DMS 273 treated with DMSO at 0.1 percent for 48 hours (cell line): ENCODE results near the gene CRB1.
A peak's percentile ranks its signal among the peaks of the same experiment; 100 is the strongest.
"Not testable (repeated sequence)": the region's sequence is repeated elsewhere in the genome, so short reads cannot be mapped to it uniquely, and the experiment has no call there.

Experiments used
- DNase-seq: peaks from one replicate; lab custom pipeline; 2025; lab: John Stamatoyannopoulos, UW

Gene CRB1

DNA sequence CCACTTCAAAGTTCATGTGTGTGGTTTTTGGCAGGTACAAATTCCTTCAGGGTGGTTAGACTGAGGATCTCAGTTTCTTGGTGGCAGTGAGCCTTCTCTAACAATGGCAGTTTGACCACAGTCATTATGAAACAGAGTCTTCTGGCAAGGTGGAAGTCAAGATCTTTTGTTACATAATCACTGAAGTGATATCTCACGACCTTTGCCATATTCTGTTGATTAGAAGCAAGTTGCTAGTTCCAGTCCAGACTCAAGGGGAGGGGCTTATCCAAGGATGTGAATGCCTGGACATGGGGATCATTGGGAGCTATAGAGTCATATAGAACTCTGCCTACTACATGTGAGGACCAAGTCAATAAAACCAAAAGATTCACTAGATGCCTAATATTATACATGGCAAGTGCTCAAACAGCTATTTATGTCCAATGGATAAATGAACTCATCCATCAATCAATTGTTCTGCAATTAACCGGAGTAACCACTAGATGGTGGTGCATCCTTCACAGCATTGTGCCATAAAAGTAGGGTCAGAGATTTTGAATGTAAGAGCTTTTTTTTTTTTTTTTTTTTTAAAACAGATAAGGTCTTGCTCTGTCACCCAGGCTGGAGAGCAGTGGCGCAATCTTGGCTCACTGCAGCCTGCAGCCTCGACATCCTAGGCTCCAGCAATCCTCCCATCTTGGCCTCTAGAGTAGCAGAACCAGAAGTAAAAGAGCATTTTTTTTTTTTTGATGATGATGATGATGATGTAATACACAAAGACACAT lies 131.9 kb downstream of the CRB1 start:
- DNase-seq: peak; percentile 2

DNA sequence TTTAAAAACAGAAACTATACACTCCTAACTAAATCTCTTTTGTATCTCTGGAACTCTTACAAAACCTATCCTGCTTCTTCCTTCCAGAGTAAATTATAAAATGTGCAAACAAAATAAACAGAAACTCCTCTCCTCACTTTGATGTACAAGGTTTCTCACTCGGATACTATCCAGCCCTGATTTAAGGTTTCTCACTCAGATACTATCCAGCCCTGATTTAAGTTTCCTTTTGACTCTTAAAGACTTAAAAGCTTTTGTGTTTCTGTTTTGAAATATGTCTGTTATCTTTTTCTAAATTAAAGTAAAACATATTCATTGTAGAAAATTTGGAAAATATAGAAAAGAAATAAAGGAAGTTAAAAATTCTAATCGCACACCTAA lies 132.5 kb downstream of the CRB1 start:
- no peak for DNase-seq

DNA sequence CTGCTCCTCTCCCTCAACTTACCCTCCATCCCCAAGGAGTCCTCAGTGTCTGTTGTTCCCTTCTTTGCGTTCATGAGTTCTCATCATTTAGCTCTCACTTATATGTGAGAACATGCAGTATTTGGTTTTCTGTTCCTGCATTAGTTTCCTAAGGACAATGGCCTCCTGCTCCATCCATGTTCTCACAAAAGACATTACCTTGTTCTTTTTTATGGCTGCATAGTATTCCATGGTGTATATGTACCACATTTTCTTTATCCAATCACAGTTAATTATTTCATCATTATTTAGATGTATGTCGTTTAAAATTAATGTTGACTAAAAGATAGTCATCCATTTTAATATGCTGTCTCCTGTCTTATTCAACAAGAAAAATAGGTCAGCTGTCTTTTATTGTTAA lies 134.1 kb downstream of the CRB1 start:
- no peak for DNase-seq

DNA sequence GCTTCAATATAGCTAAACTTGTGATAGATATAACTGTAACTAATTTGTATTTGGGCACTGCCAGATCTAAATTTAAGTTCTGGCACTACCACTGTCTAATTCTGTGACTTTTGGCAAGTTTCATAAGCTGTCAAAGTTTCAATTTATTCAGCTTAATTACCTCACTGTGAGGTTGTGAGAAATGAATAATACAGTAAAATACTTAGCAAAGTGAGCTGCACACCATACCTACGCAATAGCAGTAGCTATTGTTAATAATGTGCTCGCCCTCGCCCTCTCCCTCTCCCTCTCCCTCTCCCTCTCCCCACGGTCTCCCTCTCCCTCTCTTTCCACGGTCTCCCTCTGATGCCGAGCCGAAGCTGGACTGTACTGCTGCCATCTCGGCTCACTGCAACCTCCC lies 136.7 kb downstream of the CRB1 start:
- not testable (repeated sequence) for DNase-seq

DNA sequence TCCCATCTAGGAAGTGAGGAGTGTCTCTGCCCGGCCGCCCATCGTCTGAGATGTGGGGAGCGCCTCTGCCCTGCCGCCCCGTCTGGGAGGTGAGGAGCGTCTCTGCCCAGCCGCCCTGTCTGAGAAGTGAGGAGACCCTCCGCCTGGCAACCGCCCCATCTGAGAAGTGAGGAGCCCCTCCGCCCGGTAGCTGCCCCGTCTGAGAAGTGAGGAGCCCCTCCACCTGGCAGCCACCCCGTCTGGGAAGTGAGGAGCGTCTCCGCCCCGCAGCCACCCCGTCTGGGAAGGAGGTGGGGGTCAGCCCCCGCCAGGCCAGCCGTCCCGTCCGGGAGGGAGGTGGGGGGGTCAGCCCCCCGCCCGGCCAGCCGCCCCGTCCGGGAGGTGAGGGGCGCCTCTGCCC lies 137.6 kb downstream of the CRB1 start:
- not testable (repeated sequence) for DNase-seq

DNA sequence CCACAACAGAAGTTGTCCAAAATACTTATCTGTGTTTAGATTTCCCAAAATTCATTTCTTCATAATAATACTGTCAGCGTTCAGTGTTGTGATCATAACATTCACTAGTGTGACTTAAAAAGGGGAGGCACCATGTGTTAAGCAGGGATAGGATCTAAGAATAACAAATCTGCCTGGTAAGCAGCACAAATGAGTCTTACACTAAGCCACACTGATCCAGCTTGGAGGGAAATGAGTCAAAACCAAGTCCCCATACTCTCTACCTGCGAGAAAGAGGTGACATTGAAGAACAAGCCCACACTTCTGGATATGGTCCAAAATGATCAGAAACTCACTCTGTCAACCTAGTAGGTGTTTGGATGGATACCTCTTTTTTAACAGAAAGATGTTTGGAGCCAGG lies 145.5 kb downstream of the CRB1 start:
- DNase-seq: no peak

DNA sequence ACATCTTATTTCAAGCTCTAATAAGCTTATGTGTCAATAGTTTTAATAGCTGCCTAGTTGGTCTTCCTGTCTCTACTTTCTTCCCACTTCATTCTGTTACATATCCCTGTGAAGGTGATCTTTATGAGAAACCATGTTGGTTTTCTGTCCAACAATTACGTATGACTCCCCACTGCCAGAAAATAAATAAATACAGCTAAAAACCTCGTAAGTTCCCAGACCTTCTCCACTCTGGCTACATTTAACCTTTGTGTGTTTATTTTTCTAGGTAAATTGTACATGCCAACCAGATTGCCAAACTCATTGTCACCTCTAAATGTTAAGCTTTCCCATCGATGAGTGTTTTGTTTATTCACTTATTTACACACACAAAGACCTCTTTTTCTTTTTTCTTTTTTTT lies 147.2 kb downstream of the CRB1 start:
- no peak for DNase-seq

DNA sequence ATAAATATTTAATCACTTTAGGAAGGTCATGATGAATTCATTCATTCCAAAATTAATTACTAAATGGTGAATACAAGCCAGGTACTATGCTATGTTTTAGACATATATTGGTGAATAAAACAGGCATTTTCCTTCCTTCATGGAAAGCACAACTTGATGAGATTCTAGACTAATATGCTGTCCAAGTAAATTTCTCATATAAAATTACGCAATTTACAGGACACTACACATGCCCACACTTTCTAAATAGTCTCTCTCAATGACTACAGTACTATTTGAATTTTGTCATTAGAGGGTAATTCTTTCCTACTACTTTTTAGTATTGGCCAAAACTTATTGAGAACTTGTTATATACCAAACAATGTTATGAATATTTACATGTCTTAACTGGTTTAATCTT lies 150.6 kb downstream of the CRB1 start:
- DNase-seq: no peak

DNA sequence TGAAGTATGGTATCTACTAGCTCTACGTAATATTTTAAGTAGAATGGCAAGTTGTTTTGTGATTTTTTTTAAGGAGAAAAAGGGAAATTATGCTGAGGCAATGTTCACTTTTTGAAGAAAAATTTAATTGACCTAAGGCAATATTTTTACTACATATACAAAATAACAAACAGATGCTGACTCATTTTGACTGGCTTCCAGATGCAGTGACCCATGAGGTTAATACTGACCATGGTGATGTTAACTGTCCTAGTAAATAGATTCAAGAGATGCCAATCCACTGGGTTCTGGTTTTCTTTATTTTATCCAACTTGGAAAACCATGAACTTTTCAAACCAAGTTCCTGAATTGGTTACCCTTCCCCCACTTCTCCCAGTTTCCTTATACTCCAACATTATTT lies 154.9 kb downstream of the CRB1 start:
- DNase-seq: no peak

DNA sequence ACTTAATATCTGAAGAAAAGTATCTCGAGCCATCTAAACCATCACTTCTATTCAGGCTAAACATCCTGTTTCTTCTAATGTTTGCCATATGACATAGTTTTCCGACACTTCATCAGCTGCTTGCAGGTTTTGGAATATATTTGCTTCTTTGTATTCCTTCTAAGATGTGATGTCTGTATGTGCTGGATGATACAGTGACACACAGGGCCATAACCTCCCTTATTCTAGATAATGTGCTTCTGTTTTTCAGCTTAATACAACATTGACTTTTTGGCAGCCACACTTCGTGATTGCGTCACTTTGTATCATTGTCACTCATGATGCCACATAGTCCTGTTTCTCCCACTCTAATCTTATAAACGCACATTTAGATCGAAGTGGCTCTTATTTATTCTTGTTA lies 156.3 kb downstream of the CRB1 start:
- DNase-seq: no peak

DNA sequence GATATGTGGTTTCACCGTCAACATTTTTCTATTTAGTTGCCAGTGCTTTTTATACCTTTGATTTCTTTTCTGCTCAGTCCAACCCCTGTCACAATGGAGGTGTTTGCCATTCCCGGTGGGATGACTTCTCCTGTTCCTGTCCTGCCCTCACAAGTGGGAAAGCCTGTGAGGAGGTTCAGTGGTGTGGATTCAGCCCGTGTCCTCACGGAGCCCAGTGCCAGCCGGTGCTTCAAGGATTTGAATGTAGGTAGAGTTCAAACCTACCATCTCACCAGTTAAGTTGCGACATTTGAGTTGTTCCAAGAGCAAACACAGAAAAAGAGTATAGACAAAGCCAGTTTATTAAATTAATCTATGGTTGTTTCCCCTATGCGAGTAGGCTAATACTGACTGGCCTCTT lies 161.3 kb downstream of the CRB1 start:
- no peak for DNase-seq

DNA sequence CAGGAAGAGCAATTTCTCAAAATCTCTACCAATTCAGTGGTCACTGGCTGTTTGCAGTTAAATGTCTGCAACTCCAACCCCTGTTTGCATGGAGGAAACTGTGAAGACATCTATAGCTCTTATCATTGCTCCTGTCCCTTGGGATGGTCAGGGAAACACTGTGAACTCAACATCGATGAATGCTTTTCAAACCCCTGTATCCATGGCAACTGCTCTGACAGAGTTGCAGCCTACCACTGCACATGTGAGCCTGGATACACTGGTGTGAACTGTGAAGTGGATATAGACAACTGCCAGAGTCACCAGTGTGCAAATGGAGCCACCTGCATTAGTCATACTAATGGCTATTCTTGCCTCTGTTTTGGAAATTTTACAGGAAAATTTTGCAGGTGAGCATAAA lies 167.2 kb downstream of the CRB1 start:
- DNase-seq: no peak

DNA sequence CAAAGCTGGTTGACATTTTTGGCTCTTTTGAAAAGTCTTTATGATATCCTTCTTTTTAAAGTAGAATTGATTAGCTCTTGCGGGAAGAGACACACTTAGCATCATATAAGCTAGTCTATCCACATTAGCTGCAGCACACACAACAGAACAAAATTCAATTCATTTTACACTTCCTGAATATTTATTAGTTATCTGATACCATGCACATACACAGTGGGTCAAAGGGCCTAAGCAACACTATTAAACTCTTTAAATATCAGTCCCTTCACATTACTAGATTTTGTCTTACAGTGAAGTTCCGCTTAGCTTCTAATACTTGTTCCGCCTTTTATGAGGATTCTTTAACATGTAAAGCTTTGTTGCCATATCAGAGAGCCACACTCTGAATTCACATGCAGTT lies 169.5 kb downstream of the CRB1 start:
- DNase-seq: no peak

DNA sequence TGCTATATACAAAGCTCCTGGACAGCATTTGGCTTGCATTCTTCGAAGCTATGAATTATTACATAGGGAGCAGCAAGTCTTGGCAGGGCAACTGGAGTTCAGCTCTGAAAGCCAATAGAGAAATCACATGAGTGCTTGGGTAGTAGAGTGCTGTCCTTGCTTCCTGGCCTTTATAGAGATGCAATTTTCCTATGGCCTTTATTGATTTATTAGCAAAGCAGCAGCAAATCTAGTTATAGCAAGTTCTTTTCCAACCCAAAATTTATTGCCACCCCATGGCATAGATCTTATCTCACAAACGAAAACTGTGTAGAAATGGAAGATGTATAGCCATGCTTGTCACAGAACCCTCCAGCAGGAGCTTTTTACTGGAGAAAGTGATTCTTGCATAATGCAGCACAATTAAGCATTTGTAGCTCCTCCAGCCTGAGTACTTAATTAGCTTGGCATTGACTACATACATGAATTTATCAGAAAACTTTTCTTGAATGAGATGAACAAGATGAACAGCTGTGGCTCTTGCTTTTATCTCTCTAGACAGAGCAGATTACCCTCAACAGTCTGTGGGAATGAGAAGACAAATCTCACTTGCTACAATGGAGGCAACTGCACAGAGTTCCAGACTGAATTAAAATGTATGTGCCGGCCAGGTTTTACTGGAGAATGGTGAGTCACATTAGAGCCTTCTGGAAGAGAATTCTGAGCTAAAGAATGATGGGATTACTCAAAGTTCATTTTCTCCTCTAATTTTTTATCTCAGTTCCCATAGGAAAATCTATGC lies 170.1 kb downstream of the CRB1 start:
- no peak for DNase-seq

DNA sequence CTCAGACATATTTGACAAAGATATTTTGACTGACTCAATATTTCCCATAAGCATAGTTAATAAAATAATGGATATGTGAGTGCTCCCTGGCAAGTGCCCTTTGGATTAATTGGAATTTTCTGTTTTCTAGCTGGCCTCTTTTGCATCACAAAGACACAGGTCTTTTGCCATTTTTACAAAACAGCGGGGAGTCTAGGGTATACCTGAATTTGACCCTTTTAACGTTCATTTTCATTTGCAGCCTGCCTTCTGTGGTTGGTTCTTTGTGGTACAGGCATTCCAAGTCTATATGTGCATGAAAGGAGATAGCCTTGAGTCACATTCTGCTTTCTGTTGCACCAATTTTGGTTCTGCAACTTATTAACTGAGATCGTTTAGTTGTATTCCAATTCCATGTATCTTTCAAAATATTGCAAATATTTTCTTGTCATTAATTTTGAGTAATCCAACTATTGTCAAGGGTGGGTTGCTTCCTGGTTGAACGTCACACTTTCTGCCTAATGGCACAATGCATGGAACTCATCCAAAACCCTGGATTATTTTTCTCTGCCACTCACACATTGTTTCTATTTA lies 171.7 kb downstream of the CRB1 start:
- no peak for DNase-seq

DNA sequence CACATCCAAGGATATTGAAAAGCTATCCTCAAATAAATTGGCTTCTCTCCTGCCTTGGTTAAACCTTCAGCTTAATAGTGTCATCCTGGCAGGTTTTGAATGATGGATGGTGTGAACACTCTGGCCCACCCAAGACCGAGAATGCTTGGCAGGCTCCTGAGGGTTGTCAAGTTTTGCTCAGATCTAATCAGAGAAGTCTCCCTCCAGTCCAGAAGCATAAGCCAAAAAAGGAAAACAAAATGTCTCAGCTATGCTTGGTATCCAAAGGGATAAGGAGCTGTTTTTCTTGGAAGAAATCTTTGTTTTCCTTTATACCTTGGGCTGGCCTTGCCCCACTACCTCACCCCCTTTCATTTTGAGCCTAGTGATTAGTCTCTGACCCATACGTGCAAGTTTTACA lies 172.7 kb downstream of the CRB1 start:
- DNase-seq: no peak

DNA sequence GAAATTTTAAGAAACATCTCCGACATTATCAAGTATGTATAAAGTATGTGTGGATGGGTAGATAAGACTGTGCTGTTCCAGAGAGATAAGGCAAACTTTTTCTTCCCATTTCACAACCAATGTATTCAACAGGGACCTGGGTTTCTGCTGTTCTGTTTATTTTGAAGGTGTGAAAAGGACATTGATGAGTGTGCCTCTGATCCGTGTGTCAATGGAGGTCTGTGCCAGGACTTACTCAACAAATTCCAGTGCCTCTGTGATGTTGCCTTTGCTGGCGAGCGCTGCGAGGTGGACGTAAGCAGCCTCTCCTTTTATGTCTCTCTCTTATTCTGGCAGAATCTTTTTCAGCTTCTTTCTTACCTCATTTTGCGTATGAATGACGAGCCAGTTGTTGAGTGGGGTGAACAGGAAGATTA lies 174.0 kb downstream of the CRB1 start:
- DNase-seq: no peak

DNA sequence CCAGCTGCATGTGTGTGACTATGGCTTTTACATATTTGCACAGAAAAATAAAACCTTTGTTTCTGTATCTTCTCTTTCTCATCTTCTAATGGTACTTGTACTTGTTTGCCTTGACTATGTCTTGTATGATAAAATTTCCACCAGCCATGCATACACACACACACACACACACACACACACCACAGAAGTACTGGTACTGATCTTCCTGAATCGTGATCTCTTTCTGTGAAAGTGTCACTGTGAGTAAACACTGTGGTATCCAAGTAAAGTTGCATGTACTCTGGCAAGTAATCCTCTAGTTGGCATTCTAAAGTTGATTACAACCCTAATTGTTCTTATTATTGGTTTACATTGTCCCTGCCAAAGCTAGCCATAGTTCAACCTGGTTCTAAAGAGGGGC lies 176.7 kb downstream of the CRB1 start:
- no peak for DNase-seq

DNA sequence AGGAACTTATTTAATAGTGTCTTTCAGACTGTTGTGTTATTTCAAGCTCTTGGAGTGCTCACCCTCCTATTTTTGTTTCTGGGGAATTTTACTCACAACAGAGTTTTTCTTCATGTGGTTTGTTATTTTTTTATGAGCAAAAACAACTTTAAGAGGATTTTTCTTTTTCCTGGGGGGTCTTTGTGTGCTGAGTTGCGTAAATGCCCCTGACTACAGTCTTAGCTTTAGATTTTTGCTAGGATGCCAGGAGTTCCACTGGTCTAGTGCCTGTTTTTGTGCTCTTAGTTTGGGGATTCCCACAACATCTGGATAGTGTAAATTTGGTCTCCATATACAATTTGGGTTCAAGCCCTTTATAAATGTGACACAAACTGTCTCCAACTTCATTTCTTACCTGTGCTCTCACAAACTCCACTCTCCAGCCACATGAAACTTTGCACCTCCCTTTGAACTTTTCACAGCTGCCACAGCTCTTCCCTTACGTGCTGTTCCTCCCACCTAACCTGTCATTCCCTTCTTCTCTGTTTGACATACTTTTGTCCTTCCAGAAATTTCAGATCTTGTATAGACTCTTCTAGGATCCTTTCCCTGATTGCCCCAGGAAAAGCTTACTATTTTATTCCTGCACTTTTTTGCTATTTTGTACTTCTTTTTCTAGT lies 180.2 kb downstream of the CRB1 start:
- DNase-seq: no peak

DNA sequence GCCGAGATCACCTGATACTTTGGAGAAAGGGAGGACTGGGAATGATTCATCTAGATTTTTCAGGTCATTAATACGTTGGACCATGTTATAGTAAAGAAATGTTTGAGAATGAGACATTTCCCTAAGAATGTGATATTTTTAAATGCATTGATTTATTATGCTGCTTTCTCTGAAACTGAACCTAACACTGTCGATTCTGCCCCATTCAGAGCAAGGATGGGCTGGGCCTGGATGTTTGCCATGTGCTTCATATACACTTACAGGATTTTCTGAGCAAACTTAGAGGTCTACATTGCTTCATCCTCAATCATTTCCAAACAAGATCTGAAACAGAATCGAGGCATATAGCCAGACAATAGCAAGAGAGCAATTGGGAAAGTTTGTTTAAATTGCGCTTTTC lies 183.3 kb downstream of the CRB1 start:
- DNase-seq: no peak

DNA sequence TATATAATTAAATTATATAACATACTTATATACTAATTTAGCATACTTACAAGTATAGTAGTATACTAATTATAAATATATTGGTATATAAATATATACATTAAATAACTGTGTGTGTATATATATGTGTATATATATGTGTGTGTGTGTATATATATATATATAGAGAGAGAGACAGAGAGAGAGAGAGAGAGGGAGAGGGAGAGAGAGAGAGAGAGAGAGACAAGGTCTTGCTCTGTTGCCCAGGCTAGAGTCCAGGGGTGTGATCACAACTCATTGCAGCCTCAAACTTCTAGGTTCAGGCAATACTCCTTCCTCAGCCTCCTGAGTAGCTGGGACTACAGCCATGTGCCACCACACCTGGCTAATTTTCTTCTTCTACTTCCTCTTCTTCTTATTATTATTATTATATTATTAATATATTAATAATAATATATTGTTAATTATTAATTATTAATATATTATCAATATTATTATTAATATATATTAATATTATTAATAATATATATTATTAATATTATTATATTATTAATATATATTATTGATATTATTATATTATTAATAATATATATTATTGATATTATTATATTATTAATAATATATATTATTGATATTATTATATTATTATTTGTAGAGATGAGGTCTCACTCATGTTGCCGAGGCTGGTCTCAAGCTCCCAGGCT lies 185.5 kb downstream of the CRB1 start:
- DNase-seq: no peak

DNA sequence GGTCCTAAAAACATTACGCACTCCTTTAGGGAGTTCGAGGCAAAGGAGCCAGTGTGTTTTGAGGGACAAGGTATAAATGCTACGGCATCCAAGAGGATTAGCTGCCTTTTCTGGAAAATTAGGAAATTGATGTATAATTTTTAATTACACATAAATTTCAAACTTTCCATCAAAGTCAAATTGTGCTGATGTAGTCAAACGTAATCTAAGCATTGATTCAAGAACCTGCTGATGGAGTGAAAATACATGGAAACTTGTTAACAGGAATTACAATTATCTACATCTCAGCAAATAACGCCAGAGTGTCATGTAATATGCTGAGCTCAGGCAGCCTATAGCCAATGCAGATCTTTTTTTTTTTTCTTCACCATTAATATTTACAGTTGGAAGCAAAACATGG lies 194.5 kb downstream of the CRB1 start:
- no peak for DNase-seq
